Measurements from ENCODE around the gene ASB3.
"Not testable (repeated sequence)": the region's sequence is repeated elsewhere in the genome, so short reads cannot be mapped to it uniquely, and the experiment has no call there.

Gene ASB3

DNA sequence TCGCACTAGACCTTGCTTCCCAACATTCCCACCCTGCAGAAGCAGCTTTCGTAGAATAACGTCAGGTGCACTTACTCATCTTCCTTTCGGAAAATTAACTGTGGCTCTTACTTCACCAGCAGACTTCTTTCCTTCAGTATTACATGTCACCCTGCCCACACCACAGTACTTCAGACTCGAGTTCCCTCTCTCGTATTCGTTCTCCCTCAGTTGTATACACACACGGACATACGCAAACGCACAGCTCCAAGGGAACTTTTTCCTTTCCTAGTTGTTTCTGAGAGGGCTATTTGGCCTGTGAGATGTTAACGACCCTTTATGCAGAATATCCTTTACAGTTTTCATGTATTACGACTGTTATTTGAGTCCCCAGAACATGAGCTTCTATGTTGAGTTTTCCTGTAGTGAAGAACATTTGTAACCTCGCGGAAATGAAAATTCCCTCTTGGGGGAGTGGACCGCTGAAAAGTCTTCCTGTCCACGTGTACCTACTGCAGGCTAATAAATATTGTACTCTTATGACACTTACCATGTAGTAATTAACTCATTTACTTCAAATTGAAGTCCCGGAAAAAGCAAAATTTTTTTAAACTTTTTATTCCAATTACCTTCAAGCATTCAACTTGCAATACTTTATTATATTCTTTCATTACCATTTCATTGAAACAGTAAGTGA is 999 bp upstream of the ASB3 start:
- DNase-seq (ENCODE audit: extremely low spot score, insufficient read length, low read depth) (no peak), FAIRE-seq (no peak)

DNA sequence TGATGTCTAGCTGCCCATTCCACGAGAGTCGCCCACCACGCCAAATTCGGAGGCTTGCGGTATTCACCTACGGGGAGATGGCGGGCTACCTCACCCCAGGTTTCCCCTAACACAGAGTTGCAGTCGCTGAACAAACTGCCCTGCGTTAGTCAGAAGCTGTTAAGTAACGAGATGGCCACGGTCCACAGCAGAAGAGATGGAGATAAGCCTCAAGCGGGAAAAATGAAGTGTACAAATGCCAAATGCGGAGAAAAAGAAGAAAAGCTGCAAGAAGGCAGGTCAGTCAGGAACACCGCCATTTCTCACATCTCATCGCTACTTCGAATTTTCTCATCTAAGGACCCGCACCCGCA is 425 bp downstream of the ASB3 start:
- FAIRE-seq: no peak
- no peak for DNase-seq (ENCODE audit: extremely low spot score, insufficient read length, low read depth)

DNA sequence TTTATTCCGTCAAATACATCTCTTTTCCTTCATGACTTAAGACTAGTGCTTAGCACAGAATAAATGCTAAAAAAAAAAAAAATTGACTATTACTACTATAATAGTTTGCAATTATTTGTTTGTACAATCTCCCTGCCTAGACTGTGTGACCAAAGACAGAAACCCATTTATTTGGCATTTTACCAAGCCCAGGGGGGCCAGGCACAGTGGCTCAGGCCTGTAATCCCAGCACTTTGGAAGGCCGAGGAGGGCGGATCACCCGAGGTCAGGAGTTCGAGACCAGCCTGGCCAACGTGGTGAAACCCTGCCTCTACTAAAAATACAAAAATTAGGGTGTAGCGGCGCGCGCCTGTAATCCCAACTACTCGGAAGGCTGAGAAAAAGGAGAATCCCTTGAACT is 1.4 kb downstream of the ASB3 start:
- FAIRE-seq (no peak), DNase-seq (ENCODE audit: extremely low spot score, insufficient read length, low read depth) (no peak)

DNA sequence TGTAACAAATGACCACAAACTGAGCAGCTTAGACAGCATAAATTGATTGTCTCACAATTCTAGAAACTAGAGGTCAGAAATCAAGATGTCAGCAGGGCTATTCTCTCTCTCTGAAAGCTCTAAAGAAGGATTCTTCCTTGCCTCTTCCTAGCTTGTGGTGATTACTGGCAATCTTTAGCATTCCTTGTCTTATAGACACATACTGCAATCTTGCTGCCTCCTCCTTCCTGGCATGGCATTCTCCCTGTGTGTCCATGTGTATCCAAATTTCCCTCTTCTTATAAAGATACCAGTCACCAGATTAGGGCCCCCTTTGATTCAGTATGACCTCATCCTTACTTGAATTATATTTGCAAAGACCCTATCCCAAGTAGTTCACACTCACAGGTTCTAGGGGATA is 2.3 kb downstream of the ASB3 start:
- FAIRE-seq (no peak), DNase-seq (ENCODE audit: extremely low spot score, insufficient read length, low read depth) (no peak)

DNA sequence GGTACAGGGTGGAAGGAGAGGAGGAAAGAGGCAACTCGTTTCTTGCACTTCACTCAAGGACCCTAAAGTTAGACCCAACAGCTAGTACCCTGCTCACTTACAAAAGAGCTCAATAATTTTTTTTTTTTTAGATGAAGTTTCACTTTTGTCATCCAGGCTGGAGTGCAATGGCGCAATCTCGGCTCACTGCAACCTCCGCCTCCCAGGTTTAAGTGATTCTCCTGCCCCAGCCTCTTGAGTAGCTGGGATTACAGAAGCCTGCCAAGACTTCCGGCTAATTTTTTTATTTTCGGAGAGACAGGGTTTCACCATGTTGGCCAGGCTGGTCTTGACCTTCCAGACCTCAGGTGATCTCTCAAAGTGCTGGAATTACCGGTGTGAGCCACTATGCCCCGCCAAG is 4.1 kb downstream of the ASB3 start:
- FAIRE-seq (no peak), DNase-seq (ENCODE audit: extremely low spot score, insufficient read length, low read depth) (no peak)

DNA sequence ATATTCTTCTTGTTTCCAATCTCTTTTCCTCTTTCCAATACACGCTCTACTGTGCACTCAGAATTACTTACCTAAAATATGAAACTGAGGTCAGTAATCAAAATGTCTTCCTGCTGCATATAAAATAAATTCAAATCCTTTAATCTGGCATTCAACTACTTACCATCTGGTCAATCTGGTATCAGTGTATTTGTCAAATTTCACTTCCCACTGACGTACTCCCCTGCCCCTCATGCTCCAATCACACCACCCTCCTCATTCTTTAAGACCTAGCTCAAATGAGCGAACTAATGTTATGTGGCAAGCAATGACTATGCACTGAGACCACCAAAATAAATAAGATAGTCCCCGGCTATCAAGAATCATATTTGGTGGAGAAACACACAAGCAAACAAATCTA is 6.7 kb downstream of the ASB3 start:
- DNase-seq (ENCODE audit: extremely low spot score, insufficient read length, low read depth): no peak
- no peak for FAIRE-seq

DNA sequence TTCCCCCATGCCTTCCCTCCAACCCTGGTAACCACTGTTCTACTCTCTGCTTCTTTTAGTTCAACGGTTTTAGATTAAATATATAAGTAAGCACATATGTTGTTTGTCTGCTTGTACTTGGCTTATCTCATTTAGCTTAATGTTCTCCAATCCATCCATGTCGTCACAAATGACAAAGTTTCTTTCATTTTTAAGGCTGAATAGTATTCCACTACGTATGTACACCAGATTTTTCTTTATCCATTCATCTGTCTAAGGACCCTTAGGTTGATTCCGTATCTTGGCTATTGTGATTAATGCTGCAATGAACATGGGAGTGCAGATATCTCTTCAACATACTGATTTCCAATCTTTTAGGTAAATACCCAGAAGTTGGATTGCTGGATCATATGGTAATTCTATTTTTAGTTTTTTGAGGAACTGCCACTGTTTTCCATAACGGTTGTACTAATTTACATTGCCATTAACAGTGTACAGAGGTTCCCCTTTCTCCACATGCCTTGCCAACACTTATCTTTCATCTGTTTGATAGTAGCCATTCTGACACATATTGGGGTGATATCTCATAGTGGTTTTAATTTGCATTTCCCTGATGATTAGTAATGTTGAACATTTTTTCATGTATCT is 8.1 kb downstream of the ASB3 start:
- DNase-seq (ENCODE audit: extremely low spot score, insufficient read length, low read depth) (no peak), FAIRE-seq (no peak)

DNA sequence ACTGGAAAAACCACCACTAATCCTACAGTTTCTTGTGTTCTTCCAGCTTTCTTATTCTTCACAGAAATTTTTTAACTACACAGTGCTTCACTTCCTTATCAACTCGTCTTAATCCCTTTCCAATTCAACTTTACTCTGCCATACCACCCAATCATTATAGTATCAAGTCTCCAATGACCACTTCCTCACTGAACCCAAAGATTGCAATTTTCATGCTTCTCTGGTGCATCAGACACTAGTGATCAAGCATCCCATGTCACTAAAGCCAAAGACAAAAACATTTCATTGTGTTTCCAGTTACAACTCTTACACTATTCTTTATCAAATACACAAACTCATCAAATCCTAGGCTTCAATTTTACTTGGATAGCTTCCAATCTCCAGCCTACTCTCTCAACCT is 9.6 kb downstream of the ASB3 start:
- DNase-seq (ENCODE audit: extremely low spot score, insufficient read length, low read depth): no peak
- no peak for FAIRE-seq

DNA sequence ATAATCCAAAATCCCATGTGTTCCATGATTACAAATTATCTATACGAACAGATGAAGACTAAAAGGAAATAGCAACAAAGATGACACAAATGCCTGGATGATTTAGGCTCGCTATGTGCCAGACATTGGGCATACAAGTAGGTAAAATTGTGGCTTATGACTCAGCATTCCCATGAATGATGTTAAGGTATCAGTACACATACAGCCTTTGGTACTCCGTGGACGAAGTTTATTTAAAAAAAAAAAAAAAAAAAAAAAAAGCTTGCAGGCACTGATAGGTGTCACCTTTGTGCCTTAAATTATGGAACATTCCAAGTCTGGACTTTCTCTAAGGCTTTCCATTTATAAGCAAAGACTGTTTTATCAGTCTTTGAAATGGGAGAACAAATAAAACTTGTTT is 16.5 kb downstream of the ASB3 start:
- FAIRE-seq (no peak), DNase-seq (ENCODE audit: extremely low spot score, insufficient read length, low read depth) (no peak)

DNA sequence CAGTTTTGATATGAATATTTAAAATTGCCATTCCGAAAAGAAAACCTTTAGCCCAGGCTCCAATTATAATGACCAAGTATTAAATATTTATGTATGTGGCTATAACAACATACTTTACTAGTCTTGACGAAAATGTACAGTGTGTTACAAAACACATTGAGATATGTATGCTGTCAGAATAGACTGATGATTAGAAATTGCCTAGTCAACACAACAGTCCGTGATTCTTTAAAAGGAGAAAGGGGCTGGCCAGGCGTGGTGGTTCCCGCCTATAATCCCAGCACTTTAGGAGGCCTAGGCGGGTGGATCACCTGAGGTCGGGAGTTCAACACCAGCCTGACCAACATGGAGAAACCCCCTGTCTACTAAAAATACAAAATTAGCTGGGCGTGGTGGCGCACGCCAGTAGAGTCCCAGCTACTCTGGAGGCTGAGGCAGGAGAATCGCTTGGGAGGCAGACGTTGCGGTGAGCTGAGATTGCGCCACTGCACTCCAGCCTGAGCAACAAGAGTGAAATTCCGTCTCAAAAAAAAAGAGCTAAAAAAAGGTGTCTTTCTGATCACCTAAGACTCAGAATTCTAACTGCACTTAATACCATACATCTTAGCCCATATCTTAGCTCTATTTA is 17.3 kb downstream of the ASB3 start:
- no peak for DNase-seq (ENCODE audit: extremely low spot score, insufficient read length, low read depth)
- FAIRE-seq: no peak

DNA sequence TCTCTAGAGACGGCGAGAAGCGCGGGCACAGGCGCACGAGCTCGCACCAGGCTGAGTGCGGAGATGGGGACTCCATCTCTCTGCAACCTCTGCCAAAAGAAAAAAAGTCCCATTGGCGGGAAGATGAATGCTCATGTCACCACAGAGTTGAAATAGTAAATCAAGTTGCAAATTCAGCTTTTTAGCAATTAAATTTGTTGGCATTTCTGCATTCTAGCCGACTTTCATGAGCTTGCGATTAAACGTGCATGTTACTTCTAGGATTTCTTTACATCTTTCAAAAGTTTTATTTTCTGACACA is 18.6 kb downstream of the ASB3 start:
- DNase-seq (ENCODE audit: extremely low spot score, insufficient read length, low read depth) (no peak), FAIRE-seq (no peak)

DNA sequence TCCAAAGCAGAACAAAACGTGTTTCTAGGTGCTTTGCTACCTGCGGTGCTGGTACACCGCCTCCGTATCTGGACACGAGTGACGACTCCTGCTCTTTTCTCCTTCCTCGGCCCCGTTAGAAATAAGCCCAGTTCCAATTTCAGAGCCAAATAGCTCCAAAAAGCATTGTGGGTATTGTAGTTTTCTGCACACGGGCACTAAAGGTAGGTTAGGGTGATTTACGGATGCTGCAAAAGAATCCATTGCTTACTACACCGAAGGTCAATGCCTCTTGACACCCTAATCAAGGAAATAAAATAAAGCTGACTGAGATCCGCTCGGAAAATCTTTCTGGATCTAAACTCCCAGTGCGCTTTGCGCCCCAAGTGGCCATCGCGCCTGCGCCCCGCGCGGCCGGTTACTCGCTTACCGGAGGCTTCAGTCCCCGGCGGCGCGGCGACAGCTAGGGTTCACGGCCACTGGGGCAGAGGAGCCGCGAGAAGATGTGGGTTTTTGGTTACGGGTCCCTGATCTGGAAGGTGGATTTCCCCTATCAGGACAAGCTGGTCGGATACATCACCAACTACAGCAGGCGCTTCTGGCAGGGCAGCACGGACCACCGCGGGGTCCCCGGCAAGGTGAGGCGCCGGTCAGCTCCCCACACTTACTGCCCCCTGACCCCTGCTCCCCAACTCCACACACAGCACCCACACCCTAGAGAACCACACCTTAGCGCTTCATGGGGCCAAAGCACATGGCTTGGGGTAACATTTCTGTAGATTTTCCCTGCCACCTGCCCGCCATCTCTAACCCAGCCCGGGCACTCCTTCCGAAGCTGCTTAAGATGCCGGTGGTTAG is 19.1 kb downstream of the ASB3 start, which contains the start of gene CHAC2:
Gene CHAC2, plus strand, starts transcription at position 400 of the 837 bp plus-strand sequence. Its CDS starts 83 bp downstream, at position 483.
- peak; percentile 94 for FAIRE-seq

DNA sequence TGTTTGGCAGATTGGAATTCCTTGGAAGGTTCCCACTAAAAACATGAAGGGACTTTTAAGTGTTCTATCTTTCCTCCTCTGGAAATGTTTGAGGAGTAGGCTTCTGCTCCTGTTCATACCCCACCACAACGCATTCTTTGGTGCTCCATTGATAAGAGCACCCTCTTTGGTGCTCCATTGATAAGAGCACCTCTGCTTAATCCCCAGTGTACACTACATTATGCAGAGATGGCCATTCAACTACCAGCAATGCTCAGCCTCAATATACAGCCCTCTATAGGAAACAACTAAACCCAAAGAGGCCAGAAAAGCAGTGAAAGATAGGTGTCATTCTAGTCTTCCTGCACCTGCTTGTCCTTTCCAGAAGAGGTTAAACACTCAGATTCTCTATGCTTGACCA is 21.0 kb downstream of the ASB3 start:
- DNase-seq (ENCODE audit: extremely low spot score, insufficient read length, low read depth): no peak
- no peak for FAIRE-seq

More for the DNA sequence above, 19.1 kb downstream of the ASB3 start, which contains the start of gene CHAC2:
- DNase-seq (ENCODE audit: extremely low spot score, insufficient read length, low read depth): peak; percentile 62

DNA sequence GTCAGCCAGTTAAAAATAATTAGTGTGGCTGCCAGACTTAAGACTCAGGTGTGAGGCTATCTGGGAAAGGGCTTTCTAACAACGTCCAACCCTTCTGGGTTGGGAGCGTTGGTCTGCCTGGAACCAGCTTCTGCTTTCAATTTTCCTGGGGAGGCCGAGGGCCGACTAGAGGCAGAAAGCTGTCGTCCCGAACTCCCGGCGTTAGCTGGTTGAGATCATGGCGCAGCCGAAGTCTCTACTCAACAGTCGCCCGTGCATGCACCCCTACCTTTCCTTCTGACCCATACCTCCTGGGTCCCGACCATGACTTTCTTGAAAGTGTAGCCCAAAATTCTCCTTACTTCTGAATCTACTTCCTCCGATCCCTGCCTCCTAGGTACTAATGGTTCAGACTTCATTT is 29.5 kb downstream of the ASB3 start:
- not testable (repeated sequence) for DNase-seq (ENCODE audit: extremely low spot score, insufficient read length, low read depth); FAIRE-seq

DNA sequence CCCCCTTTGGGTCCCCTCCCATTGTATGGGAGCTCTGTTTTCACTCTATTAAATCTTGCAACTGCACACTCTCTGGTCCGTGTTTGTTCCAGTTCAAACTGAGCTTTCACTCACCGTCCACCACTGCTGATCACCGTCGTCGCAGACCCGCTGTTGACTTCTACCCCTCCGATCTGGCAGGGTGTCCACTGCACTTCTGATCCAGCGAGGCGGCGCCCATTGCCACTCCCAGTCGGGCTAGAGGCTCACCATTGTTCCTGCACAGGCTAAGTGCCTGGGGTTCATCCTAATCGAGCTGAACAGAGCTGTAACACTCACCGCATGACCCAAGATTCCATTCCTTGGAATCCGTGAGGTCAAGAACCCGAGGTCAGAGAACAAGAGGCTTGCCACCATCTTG is 30.1 kb downstream of the ASB3 start:
- DNase-seq (ENCODE audit: extremely low spot score, insufficient read length, low read depth) (no peak), FAIRE-seq (no peak)

DNA sequence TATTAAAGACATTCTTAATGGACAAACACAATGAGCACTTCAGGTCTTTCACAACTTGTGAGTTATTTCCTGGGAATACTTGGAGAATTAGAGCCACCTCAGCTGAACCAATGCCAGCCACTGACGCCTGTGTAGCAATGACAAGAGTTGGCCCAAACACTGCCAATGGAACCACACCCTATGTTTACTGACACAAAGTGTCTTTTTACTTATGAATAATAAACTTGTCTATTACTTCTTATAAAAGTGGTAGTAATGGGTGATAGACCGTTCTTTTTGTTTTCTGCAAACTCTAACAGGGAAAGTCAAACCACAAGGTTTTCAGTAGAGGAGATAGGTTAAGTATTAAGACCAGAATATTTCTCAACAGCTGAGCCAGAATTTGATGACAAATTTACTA is 31.6 kb downstream of the ASB3 start:
- DNase-seq (ENCODE audit: extremely low spot score, insufficient read length, low read depth) (no peak), FAIRE-seq (no peak)

DNA sequence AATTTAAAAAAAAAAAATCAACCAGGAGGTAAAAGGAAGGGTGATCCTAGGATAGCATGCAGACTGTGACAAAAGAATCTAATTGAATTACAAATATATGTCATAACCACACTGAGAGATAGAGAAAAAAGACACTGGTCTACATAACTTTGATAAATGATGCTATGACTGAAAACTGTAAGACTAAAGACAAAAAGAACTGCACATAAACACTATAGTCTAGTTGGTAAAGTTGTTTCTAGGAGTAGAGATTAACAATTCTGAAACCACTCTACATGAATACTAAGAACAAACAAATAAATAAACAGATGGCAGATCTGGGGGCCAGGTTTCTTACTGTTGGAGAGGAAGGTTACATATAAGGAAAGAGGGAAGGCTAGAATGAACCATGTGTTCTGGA is 33.7 kb downstream of the ASB3 start:
- FAIRE-seq: no peak

DNA sequence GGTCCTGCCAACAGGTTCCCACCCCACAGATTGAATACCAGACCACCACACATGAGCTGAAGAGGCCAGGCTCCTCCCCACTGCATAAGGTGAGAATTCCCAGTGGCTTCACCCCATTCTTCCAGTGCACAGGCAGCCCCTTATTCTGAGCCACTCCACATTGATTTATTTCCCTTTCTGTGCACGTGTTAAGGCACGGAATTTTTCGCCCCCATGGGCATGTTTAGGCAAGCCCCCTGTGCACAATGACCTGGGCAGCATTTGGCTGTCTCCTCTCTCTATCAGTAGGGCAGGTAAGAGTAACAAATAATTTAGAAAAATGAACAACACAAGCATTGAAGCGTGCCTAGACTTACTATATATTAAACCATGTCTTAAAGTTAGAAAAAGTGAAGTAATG is 34.4 kb downstream of the ASB3 start:
- DNase-seq (ENCODE audit: extremely low spot score, insufficient read length, low read depth) (no peak), FAIRE-seq (no peak)

More for the DNA sequence above, 33.7 kb downstream of the ASB3 start:
- DNase-seq (ENCODE audit: extremely low spot score, insufficient read length, low read depth): no peak

DNA sequence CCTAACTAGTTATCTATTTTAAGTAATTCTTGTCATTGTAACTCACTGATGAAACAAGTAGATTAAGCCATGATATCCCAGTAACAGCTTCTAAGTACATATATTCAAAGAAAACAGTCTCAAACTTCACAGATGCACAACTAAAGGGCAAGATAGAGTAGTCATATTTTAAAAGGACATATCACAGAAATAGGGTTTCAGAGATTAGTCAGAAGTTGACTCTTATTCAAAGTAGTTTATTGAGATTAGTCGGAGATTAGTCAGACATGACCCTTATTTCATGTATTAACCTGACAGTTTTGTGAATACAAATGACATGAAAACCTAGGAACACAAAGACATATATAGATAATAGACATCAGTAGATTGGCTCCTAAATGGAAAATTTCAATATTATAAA is 35.0 kb downstream of the ASB3 start:
- FAIRE-seq (peak; percentile 42), DNase-seq (ENCODE audit: extremely low spot score, insufficient read length, low read depth) (no peak)

DNA sequence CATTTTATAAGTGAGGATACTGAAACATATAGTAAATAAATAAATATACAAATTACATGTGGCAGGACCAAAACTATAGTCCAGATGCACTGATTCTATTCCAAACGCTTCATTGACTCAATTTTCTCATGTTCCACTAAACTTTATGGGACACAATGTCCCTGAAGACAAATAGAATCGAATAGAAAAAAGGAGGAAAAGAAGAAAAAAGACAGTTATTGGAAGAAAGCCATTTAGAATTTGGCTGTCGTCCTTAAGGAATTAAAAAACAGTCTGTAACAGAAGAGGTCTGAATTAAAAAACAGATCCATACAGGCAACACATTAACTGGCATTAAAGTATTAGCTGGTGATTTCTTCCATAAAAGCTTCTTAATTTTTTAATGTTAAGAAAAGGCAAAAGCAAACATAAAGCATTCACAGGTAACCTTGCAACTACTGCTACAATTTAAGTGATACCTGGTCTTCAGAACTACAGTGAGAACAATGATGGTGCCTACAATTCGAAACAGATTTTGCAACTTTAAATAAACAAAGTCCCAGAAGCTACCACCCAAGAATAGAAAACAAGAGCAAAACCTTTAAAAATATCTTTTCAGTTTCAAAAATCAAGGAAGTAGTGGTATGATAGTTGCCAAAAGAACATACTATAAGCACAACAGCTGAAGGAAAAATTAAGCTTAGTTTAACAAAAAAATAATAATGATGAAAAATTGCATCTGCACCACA is 36.5 kb downstream of the ASB3 start:
- no peak for FAIRE-seq
- DNase-seq (ENCODE audit: extremely low spot score, insufficient read length, low read depth): no peak

Data from GM18507 (cell line).